HL-60 (cell line): Measurements from ENCODE around the gene CPLX1.

Experiments
- GABPA ChIP-seq: IDR thresholded peaks from 2 replicates; pipeline ENCODE4 v1.6.1; 2012; ENCODE audit warnings: low read depth
- TF ChIP-seq, protein P1 (sequence below): IDR thresholded peaks from one replicate; pipeline ENCODE4 v1.5.1; 2011; ENCODE audit warnings: low read length, control low read depth, inconsistent platforms; ENCODE audit not compliant: insufficient read depth
- TF ChIP-seq, protein P2 (sequence below): IDR thresholded peaks from 2 replicates; pipeline ENCODE4 v1.6.1; 2012; ENCODE audit warnings: low read depth; ENCODE audit not compliant: insufficient replicate concordance

DNA sequence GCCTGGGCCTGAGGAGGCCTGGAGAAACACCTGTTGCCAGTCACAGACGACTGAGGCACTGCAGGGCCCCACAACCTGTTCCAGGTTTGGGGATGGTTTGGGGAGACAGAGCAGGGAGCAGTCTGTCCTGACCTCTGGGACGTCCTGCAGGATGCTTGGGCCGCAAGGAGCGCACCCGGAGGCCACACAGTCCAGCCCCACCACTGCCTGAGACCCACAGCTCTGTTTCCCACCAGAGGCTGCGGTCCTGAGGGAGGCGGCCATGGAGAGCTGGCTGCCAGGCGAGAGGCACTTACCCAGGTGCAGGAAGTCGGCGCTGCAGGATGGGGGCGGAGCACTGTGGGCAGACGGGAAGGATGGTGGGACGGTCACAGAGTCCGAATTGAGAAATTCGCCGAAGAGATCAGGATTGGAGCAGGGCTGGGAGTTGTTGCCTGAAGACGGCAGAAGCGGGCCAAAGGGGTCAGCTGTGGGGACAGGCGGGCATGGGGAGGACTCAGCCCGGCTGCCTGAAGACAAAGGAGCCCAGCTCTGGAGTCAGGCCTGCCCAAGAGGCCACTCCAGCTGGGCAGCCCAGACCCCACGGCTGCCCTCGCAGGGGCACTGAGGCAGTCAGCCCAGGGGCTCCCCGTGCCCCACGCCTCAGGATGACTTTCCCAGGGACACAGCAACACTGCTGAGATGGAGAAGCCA lies 40.3 kb upstream of the CPLX1 start:
- no peak for TF ChIP-seq GABPA
- TF ChIP-seq, protein P1, sequence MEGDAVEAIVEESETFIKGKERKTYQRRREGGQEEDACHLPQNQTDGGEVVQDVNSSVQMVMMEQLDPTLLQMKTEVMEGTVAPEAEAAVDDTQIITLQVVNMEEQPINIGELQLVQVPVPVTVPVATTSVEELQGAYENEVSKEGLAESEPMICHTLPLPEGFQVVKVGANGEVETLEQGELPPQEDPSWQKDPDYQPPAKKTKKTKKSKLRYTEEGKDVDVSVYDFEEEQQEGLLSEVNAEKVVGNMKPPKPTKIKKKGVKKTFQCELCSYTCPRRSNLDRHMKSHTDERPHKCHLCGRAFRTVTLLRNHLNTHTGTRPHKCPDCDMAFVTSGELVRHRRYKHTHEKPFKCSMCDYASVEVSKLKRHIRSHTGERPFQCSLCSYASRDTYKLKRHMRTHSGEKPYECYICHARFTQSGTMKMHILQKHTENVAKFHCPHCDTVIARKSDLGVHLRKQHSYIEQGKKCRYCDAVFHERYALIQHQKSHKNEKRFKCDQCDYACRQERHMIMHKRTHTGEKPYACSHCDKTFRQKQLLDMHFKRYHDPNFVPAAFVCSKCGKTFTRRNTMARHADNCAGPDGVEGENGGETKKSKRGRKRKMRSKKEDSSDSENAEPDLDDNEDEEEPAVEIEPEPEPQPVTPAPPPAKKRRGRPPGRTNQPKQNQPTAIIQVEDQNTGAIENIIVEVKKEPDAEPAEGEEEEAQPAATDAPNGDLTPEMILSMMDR = no peak
- TF ChIP-seq, protein P2, sequence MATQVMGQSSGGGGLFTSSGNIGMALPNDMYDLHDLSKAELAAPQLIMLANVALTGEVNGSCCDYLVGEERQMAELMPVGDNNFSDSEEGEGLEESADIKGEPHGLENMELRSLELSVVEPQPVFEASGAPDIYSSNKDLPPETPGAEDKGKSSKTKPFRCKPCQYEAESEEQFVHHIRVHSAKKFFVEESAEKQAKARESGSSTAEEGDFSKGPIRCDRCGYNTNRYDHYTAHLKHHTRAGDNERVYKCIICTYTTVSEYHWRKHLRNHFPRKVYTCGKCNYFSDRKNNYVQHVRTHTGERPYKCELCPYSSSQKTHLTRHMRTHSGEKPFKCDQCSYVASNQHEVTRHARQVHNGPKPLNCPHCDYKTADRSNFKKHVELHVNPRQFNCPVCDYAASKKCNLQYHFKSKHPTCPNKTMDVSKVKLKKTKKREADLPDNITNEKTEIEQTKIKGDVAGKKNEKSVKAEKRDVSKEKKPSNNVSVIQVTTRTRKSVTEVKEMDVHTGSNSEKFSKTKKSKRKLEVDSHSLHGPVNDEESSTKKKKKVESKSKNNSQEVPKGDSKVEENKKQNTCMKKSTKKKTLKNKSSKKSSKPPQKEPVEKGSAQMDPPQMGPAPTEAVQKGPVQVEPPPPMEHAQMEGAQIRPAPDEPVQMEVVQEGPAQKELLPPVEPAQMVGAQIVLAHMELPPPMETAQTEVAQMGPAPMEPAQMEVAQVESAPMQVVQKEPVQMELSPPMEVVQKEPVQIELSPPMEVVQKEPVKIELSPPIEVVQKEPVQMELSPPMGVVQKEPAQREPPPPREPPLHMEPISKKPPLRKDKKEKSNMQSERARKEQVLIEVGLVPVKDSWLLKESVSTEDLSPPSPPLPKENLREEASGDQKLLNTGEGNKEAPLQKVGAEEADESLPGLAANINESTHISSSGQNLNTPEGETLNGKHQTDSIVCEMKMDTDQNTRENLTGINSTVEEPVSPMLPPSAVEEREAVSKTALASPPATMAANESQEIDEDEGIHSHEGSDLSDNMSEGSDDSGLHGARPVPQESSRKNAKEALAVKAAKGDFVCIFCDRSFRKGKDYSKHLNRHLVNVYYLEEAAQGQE = no peak
